Measurements from ENCODE around the gene RAB27B.

The RAB27B gene

GRCh38 chr18:54906331-54907185 is 78.3 kb downstream of the RAB27B start:
- no peak for DNase-seq (ENCODE audit: low read depth in 1 of 2, low spot score in 1 of 2)
- no peak for TF ChIP-seq POLR2AphosphoS5 (IDR thresholded peaks at IDR 0.05; ENCODE audit: low read depth)
- TF ChIP-seq CTCF (IDR thresholded peaks at IDR 0.05; ENCODE audit: insufficient read depth, low read length) = no peak
- no peak for TF ChIP-seq REST (IDR thresholded peaks at IDR 0.05; ENCODE audit: insufficient replicate concordance, low read depth)
- TF ChIP-seq SPI1 (IDR thresholded peaks at IDR 0.05; ENCODE audit: borderline replicate concordance, low read depth) = no peak
- TF ChIP-seq GABPA (IDR thresholded peaks at IDR 0.05; ENCODE audit: low read depth) = no peak
- Histone ChIP-seq H3K27me3 (ENCODE audit: insufficient read depth, poor library complexity, severe bottlenecking) (no peaks in the 10 kb centered on the region), H3K4me3 (replicated peaks; ENCODE audit: insufficient read depth, low read length) (no peak overlapping the region), H3K27ac (replicated peaks) (no peak overlapping the region)

- H3K4me3 ChIP-seq (replicated peaks; ENCODE audit: insufficient read depth, low read length) = no peak overlapping the region
- TF ChIP-seq SPI1 (IDR thresholded peaks at IDR 0.05; ENCODE audit: borderline replicate concordance, low read depth) (no peak), POLR2AphosphoS5 (IDR thresholded peaks at IDR 0.05; ENCODE audit: low read depth) (no peak), CTCF (IDR thresholded peaks at IDR 0.05; ENCODE audit: insufficient read depth, low read length) (no peak), GABPA (IDR thresholded peaks at IDR 0.05; ENCODE audit: low read depth) (no peak), REST (IDR thresholded peaks at IDR 0.05; ENCODE audit: insufficient replicate concordance, low read depth) (no peak)
- no peak for DNase-seq (ENCODE audit: low read depth in 1 of 2, low spot score in 1 of 2)
- no peaks in the 10 kb centered on the region for H3K27me3 ChIP-seq (ENCODE audit: insufficient read depth, poor library complexity, severe bottlenecking)
- H3K27ac ChIP-seq (replicated peaks) = no peak overlapping the region
These were observed 81.3 kb downstream of the RAB27B start for GRCh38 chr18:54909538-54909937.

- no peak for TF ChIP-seq REST (IDR thresholded peaks at IDR 0.05; ENCODE audit: insufficient replicate concordance, low read depth)
- TF ChIP-seq POLR2AphosphoS5 (IDR thresholded peaks at IDR 0.05; ENCODE audit: low read depth) = no peak
- no peak for TF ChIP-seq GABPA (IDR thresholded peaks at IDR 0.05; ENCODE audit: low read depth)
- no peak for TF ChIP-seq SPI1 (IDR thresholded peaks at IDR 0.05; ENCODE audit: borderline replicate concordance, low read depth)
- TF ChIP-seq CTCF (IDR thresholded peaks at IDR 0.05; ENCODE audit: insufficient read depth, low read length) = no peak
- H3K27ac ChIP-seq (replicated peaks) = no peak overlapping the region
- DNase-seq (ENCODE audit: low read depth in 1 of 2, low spot score in 1 of 2) = no peak
- H3K27me3 ChIP-seq (ENCODE audit: insufficient read depth, poor library complexity, severe bottlenecking) = no peaks in the 10 kb centered on the region
- no peak overlapping the region for H3K4me3 ChIP-seq (replicated peaks; ENCODE audit: insufficient read depth, low read length)
These were observed 82.1 kb downstream of the RAB27B start for GRCh38 chr18:54910161-54910919.
